22Rv1 (cell line): Measurements from ENCODE around the gene PSIP1.

Experiments
- ZFX ChIP-seq: fragments of 450-650 bp; IDR thresholded peaks from 2 replicates; pipeline ENCODE4 v1.6.1; 2017; ENCODE audit warnings: antibody characterized with exemption, borderline replicate concordance
- TF ChIP-seq, protein P1 (sequence below): fragments of 450-650 bp; IDR thresholded peaks from 2 replicates; pipeline ENCODE4 v1.5.1; 2017; ENCODE audit warnings: mild to moderate bottlenecking

- TF ChIP-seq, protein P1, sequence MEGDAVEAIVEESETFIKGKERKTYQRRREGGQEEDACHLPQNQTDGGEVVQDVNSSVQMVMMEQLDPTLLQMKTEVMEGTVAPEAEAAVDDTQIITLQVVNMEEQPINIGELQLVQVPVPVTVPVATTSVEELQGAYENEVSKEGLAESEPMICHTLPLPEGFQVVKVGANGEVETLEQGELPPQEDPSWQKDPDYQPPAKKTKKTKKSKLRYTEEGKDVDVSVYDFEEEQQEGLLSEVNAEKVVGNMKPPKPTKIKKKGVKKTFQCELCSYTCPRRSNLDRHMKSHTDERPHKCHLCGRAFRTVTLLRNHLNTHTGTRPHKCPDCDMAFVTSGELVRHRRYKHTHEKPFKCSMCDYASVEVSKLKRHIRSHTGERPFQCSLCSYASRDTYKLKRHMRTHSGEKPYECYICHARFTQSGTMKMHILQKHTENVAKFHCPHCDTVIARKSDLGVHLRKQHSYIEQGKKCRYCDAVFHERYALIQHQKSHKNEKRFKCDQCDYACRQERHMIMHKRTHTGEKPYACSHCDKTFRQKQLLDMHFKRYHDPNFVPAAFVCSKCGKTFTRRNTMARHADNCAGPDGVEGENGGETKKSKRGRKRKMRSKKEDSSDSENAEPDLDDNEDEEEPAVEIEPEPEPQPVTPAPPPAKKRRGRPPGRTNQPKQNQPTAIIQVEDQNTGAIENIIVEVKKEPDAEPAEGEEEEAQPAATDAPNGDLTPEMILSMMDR = no peak
- TF ChIP-seq ZFX = no peak
These were observed 14.2 kb upstream of the PSIP1 start for GRCh38 chr9:15524845-15525455.
